ENCODE results near the gene SURF4.

- TF ChIP-seq, protein P1, sequence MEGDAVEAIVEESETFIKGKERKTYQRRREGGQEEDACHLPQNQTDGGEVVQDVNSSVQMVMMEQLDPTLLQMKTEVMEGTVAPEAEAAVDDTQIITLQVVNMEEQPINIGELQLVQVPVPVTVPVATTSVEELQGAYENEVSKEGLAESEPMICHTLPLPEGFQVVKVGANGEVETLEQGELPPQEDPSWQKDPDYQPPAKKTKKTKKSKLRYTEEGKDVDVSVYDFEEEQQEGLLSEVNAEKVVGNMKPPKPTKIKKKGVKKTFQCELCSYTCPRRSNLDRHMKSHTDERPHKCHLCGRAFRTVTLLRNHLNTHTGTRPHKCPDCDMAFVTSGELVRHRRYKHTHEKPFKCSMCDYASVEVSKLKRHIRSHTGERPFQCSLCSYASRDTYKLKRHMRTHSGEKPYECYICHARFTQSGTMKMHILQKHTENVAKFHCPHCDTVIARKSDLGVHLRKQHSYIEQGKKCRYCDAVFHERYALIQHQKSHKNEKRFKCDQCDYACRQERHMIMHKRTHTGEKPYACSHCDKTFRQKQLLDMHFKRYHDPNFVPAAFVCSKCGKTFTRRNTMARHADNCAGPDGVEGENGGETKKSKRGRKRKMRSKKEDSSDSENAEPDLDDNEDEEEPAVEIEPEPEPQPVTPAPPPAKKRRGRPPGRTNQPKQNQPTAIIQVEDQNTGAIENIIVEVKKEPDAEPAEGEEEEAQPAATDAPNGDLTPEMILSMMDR (IDR thresholded peaks at IDR 0.05), result no peak
- TF ChIP-seq POLR2A (IDR thresholded peaks at IDR 0.05), result no peak
Measured at GRCh38 chr9:133396952-133397351, 21.1 kb upstream of the SURF4 start.
